HK-2 (cell line): ENCODE measurements around the gene FUT7.
"Not testable (repeated sequence)": the region's sequence is repeated elsewhere in the genome, so short reads cannot be mapped to it uniquely, and the experiment has no call there.

Experiments used
- DNase-seq: peaks from one replicate; pipeline ENCODE4 v3.0.0-alpha.2; 2018; ENCODE audit not compliant: unreplicated experiment

The FUT7 gene

DNA sequence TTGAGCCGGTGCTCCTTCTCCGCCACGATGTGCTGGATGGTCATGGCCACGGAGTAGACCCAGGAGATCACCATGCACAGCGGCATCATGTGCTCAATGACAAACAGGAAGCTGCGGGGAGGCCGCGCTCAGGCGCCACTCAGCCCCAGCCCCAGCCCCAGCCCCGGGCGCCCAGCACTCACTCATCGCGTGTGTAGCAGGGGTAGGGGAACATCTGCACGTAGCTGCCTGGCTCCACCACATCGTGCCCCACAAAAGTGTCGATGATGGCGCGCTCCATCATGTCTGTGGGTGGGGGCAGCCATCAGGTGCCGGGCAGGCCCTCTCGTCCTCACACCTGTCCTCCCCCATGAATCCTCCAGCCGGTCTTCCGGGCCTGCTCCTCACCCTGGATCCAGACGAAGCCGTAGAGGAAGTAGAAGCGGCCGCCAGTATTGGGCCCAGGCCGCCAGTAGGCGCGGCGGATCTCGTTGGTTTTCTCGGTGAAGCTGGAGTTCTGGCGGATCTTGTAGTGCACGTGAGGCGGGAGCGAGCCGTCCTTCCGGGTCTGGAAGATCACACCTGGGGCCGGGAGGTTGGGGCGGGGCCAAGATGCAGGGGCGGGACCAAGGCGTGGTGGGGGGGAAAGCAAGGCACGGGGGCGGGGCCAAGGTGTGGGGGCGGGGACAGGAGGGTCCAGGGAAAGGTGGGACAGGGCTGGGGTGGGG is 13.9 kb downstream of the FUT7 start:
- no peak for DNase-seq

DNA sequence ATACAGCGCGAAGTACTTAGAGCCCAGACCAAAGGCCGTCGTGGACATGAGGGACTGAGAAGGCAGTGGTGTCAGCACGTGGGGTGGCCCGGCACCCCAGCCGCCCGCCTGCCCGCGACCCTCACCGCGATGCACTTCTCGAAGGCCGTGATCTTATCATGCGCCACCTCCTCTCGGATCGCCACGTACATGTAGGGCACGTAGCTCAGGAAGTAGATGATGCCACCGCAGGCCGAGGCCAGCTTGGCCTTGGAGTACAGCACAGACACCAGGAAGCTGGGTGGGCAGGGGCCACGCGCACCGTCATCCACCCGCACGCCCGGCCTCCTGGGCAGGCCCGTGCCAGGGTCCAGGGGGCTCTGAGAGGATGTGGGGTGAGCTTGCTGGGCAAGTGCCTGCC is 14.8 kb downstream of the FUT7 start:
- no peak for DNase-seq

GRCh38 chr9:137016436-137016835 is 15.5 kb downstream of the FUT7 start:
- no peak for DNase-seq

DNA sequence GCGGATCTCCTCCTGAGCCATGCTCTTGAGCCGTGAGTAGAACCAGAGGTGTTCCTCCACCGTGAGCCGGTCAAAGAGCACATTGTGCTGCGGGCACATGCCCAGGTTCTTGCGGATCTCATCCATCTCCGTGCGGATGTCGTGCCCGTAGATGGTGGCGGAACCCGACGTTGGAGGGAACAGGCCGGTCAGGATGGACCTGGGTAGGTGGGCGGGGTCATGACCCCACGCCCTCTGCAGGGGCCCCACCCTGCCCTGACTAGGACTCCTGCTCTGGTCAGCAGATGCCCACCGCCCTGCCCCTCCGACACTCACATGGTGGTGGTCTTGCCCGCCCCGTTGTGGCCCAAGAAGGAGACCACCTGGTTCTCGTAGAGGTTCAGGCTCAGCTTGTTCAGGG is 15.9 kb downstream of the FUT7 start:
- no peak for DNase-seq

GRCh38 chr9:137015540-137015930 is 16.4 kb downstream of the FUT7 start:
- no peak for DNase-seq

- DNase-seq = no peak
Observed at GRCh38 chr9:137014776-137015539, 16.9 kb downstream of the FUT7 start.

DNA sequence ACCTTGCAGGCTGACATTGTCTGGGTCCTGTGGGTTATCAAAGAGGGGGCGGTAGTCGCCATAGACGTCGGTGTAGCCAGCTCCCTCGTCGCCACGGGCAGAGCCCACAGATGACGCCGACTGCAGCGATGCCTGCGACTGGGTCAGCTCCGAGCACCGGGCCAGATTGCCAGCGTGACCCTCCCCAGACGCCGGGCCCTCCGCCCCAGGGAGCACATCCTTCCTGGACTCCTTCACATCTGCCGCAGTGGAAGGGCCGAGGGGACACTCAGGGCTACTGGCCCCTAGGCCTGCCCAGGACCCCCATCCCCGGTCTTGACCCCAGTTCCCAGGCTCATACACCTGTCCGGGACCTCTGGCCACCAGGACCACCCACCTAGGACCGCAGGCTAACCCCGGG is 17.7 kb downstream of the FUT7 start:
- no peak for DNase-seq

DNA sequence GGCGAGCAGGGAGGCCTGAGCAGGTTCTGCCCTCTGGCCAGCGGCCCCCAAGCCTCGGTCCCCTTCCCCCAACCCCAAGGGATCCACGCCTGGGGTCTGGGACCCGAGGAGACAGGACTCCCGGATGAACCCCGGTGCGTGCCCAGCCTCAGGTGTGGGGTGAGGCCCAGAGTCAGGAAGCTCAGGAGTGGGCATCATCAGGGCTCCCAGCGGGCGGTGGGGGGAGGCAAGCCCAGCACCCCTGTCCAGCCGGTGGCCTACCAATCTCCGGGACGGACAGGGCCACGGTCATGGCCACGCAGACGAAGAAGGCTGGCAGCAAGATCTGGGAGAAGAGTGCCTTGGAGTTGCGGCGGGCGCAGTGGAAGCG is 18.3 kb downstream of the FUT7 start:
- no peak for DNase-seq

DNA sequence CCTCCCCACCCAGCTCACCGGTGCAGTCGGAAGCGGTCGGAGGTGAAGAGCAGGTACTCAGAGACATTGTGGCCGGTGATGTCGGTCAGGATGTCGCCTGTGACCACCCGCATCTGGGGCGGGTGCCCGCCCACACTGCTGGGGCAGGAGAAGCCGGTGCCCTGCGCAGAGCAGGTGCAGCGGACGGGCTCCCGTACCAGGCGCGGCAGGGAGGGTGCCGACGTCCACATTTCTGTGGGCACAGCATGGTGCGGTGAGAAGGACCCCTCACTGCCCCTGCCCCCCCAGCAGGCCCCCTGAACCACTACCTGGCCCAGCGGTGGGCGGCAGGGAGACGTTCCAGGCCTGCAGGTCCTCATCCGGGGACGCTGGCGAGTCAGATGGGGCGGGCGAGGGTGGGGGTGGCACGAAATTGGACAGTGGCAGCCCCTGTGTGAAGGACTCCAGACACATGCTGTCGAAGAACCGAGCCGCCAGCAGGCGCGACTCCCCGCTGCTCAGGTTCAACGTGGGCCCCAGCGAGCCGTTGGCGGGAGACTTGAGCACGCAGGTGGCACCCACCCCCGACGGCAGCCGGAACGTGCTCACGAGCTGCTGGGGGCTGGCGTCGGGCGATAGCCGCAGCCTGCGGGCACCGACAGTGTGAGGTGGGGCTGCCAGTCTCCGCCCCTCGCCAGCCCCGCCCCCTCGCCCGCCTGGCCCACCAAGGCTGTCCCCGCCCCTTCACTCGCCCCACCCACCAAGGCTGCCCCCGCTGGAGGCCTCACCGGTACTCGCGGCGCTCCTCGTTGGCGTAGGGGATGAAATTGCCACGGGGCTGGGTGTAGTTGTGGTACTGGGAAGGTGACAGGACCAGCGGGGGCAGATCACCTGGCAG is 19.0 kb downstream of the FUT7 start:
- DNase-seq = no peak

DNA sequence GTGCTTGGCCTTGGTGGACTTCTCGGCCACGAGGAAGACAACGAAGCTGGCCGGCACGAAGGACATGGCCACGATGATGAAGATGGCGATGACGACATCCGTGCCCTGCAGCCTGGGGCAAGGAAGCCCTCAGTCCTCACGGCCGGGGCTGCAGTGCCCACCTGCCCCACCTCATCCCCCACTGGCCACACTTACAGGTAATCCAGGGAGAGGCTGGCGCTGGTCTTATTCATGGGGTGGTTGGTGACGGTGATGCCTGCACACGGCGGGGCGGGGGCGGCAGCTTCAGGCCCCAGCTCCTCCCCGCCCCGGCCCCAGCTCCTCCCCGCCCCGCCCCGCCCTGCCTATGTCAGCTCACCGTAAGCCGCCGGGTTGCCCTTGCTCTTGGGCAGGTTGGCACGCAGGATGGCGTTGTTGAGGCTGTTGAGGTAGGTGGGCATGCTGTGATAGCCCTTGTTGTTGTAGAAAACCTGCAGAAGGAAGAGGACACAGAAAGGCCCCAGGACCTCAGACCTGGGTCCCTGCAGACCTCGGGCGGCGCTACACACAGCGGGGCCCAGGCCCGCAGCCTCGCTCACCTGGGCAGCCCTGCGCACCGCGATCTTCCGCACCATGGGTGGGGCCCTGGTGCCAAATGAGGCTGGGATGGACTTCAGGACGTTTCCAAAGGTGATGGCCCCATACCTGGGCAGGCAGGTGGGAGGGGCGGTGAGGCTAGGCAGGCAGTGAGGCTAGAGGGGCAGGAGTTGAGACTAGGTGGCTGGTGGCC is 19.8 kb downstream of the FUT7 start:
- no peak for DNase-seq

- DNase-seq = no peak
Observed at GRCh38 chr9:137011156-137011555, 20.7 kb downstream of the FUT7 start.

- DNase-seq = no peak
Observed at GRCh38 chr9:137009938-137010732, 21.8 kb downstream of the FUT7 start.

DNA sequence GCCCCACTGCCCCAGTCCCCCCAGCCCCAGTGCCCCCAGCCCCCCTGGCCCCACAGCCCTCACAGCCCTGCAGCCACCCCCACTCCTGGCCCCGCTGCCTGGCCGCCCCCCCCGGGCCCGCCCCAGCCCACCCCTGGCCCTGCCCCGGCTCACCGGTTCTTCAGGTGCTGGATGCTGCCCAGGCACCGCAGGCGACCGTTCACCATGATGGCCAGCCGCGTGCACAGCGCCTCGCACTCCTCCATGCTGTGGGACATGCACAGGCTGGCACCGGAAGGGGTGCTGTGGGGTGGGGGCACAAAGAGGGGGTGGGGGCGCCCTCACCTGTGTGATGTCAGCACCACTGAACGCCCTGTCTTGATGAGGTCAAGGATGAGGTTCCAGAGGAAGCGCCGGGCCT is 22.7 kb downstream of the FUT7 start:
- no peak for DNase-seq

- DNase-seq = no peak
Observed at GRCh38 chr9:137008312-137008711, 23.6 kb downstream of the FUT7 start.

GRCh38 chr9:137007816-137008270 is 24.0 kb downstream of the FUT7 start:
- no peak for DNase-seq

DNA sequence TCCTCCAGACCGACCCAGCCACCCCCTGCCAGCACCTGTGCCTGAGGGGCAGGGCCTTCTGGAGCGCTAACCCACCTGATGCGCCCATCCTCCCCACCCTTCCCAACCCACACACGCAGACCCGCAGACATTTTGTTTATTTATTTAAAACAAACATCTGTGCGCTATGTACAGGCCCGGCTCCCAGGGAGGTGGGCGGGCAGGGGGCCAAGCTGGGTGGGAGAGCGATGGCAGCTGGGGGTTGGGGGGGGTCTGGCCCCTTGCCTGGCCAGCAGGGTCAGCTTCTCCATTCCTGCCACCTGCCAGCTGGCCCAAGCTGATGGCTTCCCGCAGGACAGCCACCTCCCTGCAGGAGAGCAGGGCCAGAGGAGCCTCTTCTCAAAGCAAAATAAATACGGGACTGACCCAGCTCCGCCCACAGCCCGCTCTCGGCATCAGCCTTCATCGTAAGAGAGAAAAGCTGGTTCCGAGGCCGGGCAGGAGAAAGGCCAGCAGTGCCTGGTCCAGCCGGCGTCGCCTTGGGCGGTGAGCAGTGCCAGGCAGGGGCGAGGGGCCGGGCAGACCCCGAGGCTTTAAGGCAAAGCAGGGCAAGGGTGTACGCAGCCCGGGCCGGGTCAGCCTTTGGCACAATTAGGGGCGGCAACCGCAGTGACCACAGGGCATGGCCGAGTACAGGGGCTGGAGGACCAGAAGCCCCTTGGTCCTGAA is 24.6 kb downstream of the FUT7 start:
- DNase-seq = no peak

DNA sequence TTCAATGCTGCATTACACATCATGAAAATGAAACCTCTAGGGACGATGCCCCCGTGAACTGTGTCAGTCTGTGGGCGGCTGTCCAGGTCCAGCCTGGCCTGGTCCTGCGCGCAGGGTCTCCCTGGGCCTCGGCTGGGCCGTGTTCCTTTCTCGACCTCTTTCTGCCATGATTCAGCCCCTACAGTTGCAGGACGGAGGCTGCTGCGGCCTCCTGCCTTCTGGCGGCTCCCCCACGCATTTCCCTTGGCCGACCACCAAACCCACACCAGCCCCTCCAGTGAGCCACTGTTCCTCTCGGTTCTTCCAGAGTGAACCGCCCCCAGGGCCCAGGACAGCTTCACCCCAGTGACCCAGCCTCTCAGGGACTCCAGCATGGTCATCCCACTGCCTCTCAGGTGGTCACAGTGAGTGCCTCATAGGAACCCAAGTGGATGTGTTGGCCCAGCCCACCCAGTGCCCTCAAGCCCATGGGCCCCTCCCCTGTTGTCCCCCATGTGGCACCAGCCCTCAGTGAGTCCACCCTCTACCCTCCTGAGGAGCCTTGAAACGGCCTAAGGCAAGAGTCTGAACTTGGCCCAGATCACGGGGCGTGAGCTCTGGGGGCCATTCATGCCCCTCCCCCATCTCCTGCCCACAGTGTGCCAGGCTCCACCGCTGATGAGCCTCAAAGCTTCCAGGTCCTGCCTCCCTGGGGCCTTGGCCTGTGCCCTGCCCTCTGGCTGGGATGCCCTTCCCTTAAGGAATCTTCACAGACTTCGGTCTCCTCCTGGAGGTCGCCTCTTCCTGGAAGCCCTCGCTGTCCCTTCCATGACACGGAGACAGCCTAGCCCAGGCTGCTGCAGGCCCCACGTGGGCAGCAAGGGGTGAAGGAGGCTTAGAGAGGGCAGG is 25.5 kb downstream of the FUT7 start:
- no peak for DNase-seq

DNA sequence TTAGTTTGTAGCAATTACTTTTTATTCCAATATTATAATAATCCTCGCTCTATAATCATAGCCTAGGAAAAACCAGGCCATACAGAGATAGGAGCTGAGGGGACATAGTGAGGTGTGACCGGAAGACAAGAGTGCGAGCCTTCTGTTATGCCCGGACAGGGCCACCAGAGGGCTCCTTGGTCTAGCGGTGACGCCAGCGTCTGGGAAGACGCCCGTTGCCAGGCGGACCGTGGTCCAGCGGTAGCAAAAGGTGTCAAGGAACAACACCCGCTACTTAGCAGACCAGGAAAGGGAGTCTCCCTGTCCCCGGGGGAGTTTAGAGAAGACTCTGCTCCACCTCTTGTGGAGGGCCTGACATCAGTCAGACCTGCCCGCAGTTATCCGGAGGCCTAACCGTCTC is 27.6 kb downstream of the FUT7 start:
- not testable (repeated sequence) for DNase-seq

DNA sequence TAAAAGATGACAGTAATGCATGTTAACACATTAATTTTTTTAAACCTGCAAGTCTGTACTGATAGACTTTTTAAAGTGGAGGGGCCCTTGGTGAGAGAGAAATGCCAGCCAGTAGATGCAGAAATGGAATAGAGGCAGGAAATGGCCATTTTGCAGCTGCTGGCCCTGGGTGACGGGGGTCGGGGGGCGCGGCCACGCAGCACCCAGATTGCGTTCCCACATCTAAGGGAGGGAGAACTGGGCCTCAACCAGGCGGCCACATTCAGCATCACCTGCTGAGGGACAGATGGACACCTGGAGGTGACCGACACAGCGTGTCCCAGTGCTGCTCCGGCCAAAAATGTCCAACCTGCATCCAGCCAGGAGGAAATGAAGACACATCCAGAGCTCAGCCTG is 29.2 kb downstream of the FUT7 start:
- no peak for DNase-seq
